ENCODE measurements around the gene LRRC1. TPM values are rescaled to one million over a fixed set of nuclear protein-coding genes. Genes with fewer than 3 reads are reported as not detected.

LRRC1 gene
- total RNA-seq, 1 donor from 2014 or later = 2.6 TPM

DNA sequence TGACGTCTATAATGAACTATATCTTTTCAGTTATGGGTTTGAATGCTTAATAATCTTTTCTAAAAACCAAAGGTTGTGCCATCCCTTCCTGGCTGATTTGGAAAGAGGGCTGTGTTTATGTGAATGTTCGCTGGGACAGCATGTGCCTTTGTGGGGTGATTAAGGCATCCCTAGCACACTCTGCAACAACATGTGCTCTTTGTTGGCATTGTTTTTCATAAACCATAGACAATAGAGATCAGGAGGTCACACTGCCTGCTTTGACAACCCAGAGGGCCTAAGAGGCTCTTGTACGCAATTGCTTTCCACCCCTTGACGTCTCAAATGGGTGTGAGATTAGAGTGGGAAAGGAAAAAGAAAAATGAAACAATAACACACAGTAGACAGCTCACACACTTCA, 116.0 kb downstream of the LRRC1 start:
- Mint-ChIP-seq H3K36me3 (ENCODE audit: unreplicated experiment) (no peaks in the 10 kb centered on the region), H3K27ac (ENCODE audit: unreplicated experiment) (no peak overlapping the region), H3K4me3 (ENCODE audit: unreplicated experiment) (no peak overlapping the region), H3K27me3 (ENCODE audit: unreplicated experiment) (no peaks in the 10 kb centered on the region), H3K9me3 (ENCODE audit: unreplicated experiment) (no peaks in the 10 kb centered on the region), H3K4me1 (ENCODE audit: low read depth, unreplicated experiment) (peaks cover 2% of the 10 kb centered on the region)
- TF ChIP-seq, protein P1, sequence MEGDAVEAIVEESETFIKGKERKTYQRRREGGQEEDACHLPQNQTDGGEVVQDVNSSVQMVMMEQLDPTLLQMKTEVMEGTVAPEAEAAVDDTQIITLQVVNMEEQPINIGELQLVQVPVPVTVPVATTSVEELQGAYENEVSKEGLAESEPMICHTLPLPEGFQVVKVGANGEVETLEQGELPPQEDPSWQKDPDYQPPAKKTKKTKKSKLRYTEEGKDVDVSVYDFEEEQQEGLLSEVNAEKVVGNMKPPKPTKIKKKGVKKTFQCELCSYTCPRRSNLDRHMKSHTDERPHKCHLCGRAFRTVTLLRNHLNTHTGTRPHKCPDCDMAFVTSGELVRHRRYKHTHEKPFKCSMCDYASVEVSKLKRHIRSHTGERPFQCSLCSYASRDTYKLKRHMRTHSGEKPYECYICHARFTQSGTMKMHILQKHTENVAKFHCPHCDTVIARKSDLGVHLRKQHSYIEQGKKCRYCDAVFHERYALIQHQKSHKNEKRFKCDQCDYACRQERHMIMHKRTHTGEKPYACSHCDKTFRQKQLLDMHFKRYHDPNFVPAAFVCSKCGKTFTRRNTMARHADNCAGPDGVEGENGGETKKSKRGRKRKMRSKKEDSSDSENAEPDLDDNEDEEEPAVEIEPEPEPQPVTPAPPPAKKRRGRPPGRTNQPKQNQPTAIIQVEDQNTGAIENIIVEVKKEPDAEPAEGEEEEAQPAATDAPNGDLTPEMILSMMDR (IDR thresholded peaks at IDR 0.05; ENCODE audit: partially characterized antibody, unreplicated experiment) = no peak
- no peak for DNase-seq

DNA sequence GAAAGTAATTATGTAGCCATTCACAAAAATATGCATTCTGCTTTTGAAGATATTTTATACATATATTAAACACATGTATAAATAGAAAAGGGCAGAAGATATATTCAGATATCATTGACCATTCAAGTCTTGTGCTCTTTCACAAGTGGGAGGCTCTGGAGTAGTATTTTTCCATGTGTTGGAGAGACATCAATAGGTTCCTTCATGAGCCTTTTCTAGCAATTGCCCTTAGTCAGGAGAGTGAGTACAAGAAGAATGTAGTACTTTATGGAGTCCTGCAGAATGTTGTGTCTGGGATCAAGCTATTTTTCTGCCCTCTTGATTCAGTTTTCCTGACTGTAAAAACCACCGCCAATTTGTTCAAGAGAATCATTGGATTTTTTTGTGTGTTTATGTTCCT, 117.9 kb downstream of the LRRC1 start:
- Mint-ChIP-seq H3K27me3 (ENCODE audit: unreplicated experiment) (no peaks in the 10 kb centered on the region), H3K4me3 (ENCODE audit: unreplicated experiment) (no peak overlapping the region), H3K27ac (ENCODE audit: unreplicated experiment) (no peak overlapping the region), H3K36me3 (ENCODE audit: unreplicated experiment) (no peaks in the 10 kb centered on the region), H3K4me1 (ENCODE audit: low read depth, unreplicated experiment) (peaks cover 2% of the 10 kb centered on the region), H3K9me3 (ENCODE audit: unreplicated experiment) (no peaks in the 10 kb centered on the region)
- DNase-seq = no peak
- TF ChIP-seq, protein P1 (IDR thresholded peaks at IDR 0.05; ENCODE audit: partially characterized antibody, unreplicated experiment) = no peak

DNA sequence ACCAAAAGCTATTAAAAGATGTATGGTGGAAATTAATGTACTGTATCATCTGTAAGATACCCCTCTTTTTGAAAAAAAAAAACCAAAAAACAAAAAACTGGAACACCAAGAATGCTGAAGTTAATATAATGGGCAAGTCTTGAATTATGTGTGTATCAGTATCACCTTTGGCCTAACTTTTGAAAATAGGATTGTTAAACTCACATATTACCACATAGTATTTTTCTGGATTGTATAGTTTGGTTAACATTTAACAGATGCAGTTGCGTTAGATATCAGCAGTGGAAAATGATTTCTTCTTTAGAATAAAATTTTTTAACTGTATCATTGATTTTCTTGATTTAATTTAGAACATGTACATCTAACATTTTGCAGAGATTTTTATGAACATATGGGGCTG, 118.5 kb downstream of the LRRC1 start:
- no peaks in the 10 kb centered on the region for H3K9me3 Mint-ChIP-seq (ENCODE audit: unreplicated experiment)
- no peak for DNase-seq

DNA sequence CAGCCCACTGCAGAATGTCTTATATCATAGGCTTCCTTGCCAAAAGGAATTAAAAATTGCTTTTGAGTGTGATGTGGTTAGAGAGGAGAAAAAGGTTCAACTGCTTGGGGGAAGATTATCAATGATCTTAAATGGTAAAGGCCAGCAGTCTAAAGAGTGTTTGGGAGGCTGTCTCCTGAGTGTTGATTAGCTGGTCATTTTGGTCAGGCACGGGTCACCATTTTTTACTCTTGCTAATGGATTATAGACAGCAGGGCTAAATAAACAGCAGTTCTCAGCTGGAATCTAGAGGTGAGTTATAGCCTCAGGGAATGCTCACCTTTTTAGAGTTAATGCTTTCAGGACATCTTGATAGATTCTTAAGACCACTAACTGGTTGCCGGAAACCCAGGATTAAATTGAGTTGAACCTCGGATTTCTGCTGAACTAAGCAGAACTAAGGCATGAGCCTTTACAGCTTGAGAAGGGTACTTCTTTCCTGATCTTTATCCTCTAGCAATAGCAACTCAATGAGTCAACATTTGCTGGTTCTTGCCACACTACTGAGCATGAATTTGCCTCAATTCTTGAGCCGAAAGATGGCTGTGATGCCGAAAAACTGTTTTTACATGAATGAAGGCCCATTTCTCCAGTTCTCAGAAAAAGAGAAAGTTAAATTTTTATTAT, 120.4 kb downstream of the LRRC1 start:
- no peak for DNase-seq
- peaks cover 2% of the 10 kb centered on the region for H3K4me1 Mint-ChIP-seq (ENCODE audit: low read depth, unreplicated experiment)
- H3K36me3 Mint-ChIP-seq (ENCODE audit: unreplicated experiment) = no peaks in the 10 kb centered on the region
- no peak overlapping the region for H3K4me3 Mint-ChIP-seq (ENCODE audit: unreplicated experiment)
- no peaks in the 10 kb centered on the region for H3K9me3 Mint-ChIP-seq (ENCODE audit: unreplicated experiment)
- TF ChIP-seq, protein P1 (IDR thresholded peaks at IDR 0.05; ENCODE audit: partially characterized antibody, unreplicated experiment) = no peak
- H3K27me3 Mint-ChIP-seq (ENCODE audit: unreplicated experiment) = no peaks in the 10 kb centered on the region
- no peak overlapping the region for H3K27ac Mint-ChIP-seq (ENCODE audit: unreplicated experiment)

More for the DNA sequence above, 118.5 kb downstream of the LRRC1 start:
- no peak overlapping the region for H3K27ac Mint-ChIP-seq (ENCODE audit: unreplicated experiment)
- no peaks in the 10 kb centered on the region for H3K27me3 Mint-ChIP-seq (ENCODE audit: unreplicated experiment)
- H3K4me1 Mint-ChIP-seq (ENCODE audit: low read depth, unreplicated experiment) = peaks cover 2% of the 10 kb centered on the region
- H3K36me3 Mint-ChIP-seq (ENCODE audit: unreplicated experiment) = no peaks in the 10 kb centered on the region
- TF ChIP-seq, protein P1 (IDR thresholded peaks at IDR 0.05; ENCODE audit: partially characterized antibody, unreplicated experiment) = no peak
- no peak overlapping the region for H3K4me3 Mint-ChIP-seq (ENCODE audit: unreplicated experiment)

DNA sequence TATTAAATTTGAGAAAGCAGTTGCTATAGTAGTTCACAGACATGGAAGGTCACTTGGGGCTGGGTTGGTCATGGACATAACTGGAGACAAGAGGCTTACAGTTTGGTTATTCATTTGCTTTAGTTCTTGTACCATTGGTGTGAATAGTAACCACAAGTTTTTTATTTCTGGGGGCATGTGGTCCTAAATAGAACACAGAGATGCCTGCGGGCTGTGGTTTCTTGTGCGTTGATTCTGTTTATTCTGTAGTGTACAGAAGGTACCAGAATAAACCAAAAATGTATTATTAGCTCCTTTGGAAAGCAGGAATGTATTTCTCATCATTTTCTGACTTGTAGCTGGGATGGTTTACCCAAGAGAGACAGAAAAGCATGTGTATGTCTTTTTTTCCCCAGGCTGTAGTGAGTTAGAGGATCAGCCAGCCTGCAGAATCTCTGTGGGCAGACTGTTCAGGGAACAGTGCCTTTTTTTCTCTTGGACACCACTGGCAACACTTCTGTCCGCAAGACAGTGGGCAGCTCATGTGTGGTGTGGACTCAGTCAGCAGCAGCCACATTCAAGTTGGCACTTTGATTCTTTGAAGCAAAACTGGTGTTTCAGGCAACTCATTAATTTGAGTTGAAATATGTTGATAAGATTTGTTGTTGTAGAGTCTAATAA, 122.1 kb downstream of the LRRC1 start:
- Mint-ChIP-seq H3K9me3 (ENCODE audit: unreplicated experiment) (no peaks in the 10 kb centered on the region), H3K4me1 (ENCODE audit: low read depth, unreplicated experiment) (no peaks in the 10 kb centered on the region), H3K4me3 (ENCODE audit: unreplicated experiment) (no peak overlapping the region), H3K27ac (ENCODE audit: unreplicated experiment) (no peak overlapping the region), H3K36me3 (ENCODE audit: unreplicated experiment) (no peaks in the 10 kb centered on the region), H3K27me3 (ENCODE audit: unreplicated experiment) (no peaks in the 10 kb centered on the region)
- TF ChIP-seq, protein P1 (IDR thresholded peaks at IDR 0.05; ENCODE audit: partially characterized antibody, unreplicated experiment) = no peak
- no peak for DNase-seq

Measured in glutamatergic neuron (in vitro differentiated cells).